Rectal smooth muscle tissue (tissue), 1 donor: ENCODE data around the gene SUSD5.
"Not testable (repeated sequence)": the region's sequence is repeated elsewhere in the genome, so short reads cannot be mapped to it uniquely, and the experiment has no call there.

Experiments
- H3K27ac ChIP-seq: one replicate; pipeline ENCODE4 v1.7.0; 2013; ENCODE audit warnings: low read depth, low read length, inconsistent platforms
- H3K27me3 ChIP-seq: one replicate; pipeline ENCODE4 v1.7.0; 2013; ENCODE audit warnings: low read length; ENCODE audit not compliant: control insufficient read depth, insufficient read depth
- H3K36me3 ChIP-seq: one replicate; pipeline ENCODE4 v1.7.0; 2013; ENCODE audit warnings: low read length; ENCODE audit not compliant: control insufficient read depth, insufficient read depth
- H3K4me1 ChIP-seq: one replicate; pipeline ENCODE4 v1.7.0; 2013; ENCODE audit warnings: low read length; ENCODE audit not compliant: control insufficient read depth, insufficient read depth
- H3K4me3 ChIP-seq: one replicate; pipeline ENCODE4 v1.7.0; 2013; ENCODE audit warnings: low read length
- H3K9ac ChIP-seq: one replicate; pipeline ENCODE4 v1.7.0; 2013; ENCODE audit warnings: low read length

Gene SUSD5

DNA sequence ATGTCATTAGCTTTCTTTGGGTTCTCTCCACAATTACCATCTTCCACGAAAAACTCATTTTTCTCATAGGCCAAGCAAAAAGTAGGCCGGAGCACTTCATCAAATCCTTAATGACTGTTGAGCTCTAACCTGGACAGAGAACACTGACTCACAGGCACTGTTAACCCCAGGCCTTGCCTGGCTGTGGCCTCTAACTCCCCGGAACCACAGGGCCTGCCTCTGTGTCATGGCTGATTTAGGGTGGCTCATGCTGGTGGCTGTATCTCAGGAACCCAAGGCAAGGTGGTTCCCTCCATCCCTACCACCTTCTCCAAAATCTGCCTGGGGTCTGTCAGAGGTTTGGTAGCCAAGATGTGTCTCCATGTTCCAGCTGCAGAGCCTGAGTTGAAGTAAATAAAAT, 101.1 kb downstream of the SUSD5 start:
- Histone ChIP-seq H3K4me1 (peaks cover 3% of the 10 kb centered on the region), H3K27me3 (no peaks in the 10 kb centered on the region), H3K27ac (no peak overlapping the region), H3K9ac (no peak overlapping the region), H3K4me3 (no peak overlapping the region), H3K36me3 (no peaks in the 10 kb centered on the region)

DNA sequence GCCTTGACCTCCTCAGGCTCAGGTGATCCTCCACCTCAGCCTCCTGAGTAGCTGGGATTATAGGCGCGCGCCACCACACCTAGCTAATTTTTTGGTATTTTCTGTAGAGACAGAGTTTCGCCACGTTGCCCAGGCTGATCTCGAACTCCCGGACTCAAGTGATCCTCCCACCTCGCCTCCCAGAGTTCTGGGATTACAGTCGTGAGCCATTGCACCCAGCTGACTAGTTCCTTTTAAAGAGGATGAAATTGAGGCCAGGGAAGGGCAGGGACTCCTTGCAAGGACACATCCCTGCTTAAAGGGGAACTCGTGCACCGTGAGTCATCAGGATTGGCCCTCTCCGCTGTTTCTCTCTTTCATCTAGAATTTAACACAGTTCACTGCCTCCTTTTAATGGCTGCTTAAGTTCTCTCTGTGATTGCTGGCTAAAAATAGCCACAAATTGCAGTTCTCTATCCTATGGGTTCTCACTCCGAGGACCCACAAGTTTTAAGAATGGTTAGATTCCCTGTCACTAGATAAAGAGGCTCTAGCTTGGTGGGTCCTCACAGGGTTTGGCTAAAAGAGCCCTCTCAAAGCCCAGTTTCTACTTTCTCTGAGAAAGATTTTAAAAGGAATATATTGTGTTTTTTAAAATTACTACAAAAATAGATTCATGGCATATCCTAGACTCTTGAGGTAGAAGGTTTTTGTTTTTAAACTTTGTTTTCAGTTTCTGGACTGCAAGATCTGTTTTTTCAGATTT, 103.4 kb downstream of the SUSD5 start:
- H3K4me1 ChIP-seq: peaks cover 3% of the 10 kb centered on the region
- H3K9ac ChIP-seq: no peak overlapping the region
- H3K27ac ChIP-seq: peak overlapping the region; percentile 98
- no peaks in the 10 kb centered on the region for H3K27me3 ChIP-seq
- H3K4me3 ChIP-seq: peak overlapping the region; percentile 98
- H3K36me3 ChIP-seq: no peaks in the 10 kb centered on the region

DNA sequence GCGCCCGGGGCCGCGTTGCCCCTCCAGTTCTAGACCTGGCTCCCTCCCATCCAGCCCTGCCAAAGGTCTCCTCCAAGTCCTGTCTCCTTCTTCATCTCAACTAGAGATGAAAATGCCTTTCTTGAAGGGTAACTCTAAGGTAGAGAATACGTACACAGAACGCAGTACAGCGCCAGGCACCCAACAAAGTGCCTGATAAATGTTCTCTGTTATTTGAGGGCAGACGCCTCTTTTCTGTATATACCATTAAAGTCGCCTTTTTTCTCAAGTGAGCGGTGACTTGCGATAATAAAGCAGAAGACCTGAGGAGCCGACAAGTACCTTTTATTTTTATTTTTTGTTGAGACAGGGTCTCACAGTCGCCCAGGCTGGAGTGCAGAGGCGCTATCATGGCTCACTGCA, 104.0 kb downstream of the SUSD5 start:
- Histone ChIP-seq H3K9ac (no peak overlapping the region), H3K27ac (peak overlapping the region; percentile 98), H3K27me3 (no peaks in the 10 kb centered on the region), H3K4me3 (peak overlapping the region; percentile 98), H3K4me1 (peaks cover 3% of the 10 kb centered on the region), H3K36me3 (no peaks in the 10 kb centered on the region)

DNA sequence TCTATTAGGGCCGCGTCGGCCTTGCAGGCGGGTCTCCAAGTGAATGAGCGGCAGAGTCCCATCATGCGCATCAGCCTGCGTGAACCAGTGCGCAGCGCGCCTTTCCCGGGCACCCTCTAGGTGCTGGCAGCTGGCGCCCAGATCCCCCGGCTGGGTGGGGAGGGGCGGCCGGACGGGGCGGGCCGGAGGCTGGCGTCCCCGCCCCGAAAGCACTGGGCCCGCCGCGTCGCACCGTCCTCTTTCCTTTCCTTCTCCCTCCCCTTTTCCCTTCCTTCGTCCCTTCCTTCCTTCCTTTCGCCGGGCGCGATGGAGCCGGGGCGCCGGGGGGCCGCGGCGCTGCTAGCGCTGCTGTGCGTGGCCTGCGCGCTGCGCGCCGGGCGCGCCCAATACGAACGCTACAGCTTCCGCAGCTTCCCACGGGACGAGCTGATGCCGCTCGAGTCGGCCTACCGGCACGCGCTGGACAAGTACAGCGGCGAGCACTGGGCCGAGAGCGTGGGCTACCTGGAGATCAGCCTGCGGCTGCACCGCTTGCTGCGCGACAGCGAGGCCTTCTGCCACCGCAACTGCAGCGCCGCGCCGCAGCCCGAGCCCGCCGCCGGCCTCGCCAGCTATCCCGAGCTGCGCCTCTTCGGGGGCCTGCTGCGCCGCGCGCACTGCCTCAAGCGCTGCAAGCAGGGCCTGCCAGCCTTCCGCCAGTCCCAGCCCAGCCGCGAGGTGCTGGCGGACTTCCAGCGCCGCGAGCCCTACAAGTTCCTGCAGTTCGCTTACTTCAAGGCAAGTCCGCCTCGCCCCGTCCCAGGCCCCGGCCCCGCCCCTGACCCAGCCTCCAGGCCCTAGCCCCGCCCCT, 104.6 kb downstream of the SUSD5 start, which contains the start of gene CRTAP:
Gene CRTAP, plus strand, starts transcription at position 243 of the 850 bp plus-strand sequence. Its CDS starts 64 bp downstream, at position 307.
- Histone ChIP-seq H3K4me1 (peaks cover 3% of the 10 kb centered on the region), H3K27ac (peak within 1 kb of the TSS; percentile 98), H3K9ac (peak within 1 kb of the TSS; percentile 90), H3K4me3 (peak within 1 kb of the TSS; percentile 98), H3K27me3 (no peaks in the 10 kb centered on the region), H3K36me3 (no peaks in the 10 kb centered on the region)

DNA sequence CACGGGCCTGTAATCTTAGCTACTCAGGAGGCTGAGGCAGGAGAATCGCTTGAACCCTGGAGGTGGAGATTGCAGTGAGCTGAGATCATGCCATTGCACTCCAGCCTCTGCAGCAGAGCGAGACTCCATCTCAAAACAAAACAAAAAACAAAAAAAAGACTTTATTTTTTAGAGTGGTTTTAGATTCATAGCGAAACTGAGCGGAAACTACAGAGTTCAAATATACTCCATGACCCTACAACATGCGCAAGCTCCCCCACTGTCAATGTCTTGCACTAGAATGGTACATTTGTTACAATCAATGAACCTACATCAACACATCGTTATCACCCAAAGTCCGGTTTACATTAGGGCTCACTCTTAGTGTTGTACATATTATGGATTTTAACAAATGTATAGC, 107.0 kb downstream of the SUSD5 start:
- Histone ChIP-seq H3K9ac (no peak overlapping the region), H3K36me3 (no peaks in the 10 kb centered on the region), H3K27ac (no peak overlapping the region), H3K4me3 (no peak overlapping the region), H3K4me1 (peaks cover 3% of the 10 kb centered on the region), H3K27me3 (no peaks in the 10 kb centered on the region)

DNA sequence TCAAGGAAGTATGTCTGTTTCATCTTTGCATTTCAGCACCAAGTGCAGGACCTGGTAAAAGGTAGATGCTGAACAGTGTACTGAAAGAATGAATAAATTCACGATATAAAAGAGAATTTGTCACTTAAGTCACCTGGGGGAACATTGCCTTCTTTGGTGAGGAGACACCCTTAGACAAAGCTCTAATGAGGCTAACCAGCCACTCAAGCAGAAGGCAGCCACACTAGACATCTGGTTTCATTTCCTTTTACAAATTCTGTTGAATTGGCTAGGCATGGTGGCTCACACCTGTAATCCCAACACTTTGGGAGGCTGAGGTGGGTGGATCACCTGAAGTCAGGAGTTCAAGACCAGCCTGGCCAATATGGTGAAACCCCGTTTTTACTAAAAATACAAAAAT, 111.8 kb downstream of the SUSD5 start:
- H3K27ac ChIP-seq, H3K4me1 ChIP-seq, H3K4me3 ChIP-seq, H3K9ac ChIP-seq, H3K27me3 ChIP-seq, H3K36me3 ChIP-seq: not testable (repeated sequence)

DNA sequence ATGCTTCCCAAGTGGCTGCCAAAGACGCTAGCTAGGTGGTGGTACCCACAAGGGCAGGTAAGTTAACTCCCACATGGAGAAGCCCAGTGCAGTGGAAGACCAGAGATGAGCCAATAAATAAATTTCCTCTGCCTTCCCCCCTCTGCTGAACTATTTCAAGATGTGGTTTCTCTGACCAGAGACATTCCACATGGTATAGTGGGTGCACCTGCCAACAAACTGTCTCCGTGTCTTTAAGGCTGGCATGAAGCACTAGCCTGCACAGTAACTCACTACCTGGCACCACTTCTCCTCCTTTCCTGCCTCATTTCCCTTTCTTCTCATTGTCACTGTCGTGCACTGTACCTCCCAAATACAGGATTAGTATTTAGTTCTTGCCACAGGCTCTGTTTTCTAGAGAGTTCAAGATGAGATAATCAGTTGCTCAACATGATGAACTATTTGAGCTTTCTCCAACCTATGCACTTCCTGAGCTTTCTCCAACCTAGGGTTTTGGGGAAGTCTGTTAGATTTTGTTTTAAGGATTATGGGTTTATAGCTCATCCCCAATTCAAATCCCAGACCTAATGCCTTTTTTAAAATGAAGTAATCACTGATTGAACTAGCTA, 113.2 kb downstream of the SUSD5 start:
- Histone ChIP-seq H3K36me3 (no peaks in the 10 kb centered on the region), H3K27me3 (no peaks in the 10 kb centered on the region), H3K4me1 (no peaks in the 10 kb centered on the region), H3K4me3 (no peak overlapping the region), H3K9ac (no peak overlapping the region), H3K27ac (no peak overlapping the region)

DNA sequence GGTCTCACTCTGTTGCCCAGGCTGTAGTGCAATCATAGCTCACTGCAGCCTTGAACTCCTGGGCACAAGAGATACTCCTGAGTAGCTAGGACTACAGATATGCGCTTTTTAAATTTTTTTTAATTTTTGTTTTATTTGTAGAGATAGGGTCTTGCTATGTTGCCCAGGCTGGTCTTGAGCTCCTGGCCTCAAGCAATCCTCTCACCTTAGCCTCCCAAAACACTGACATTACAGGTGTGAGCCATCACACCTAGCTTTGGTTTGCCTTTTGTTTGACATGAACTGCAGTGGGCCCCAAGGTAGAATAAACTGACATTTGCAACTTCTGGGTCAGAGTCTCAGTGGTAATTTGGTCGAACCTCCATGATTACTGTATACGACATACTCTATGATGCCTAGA, 113.8 kb downstream of the SUSD5 start:
- H3K9ac ChIP-seq: no peak overlapping the region
- no peak overlapping the region for H3K27ac ChIP-seq
- no peaks in the 10 kb centered on the region for H3K27me3 ChIP-seq
- H3K36me3 ChIP-seq: no peaks in the 10 kb centered on the region
- H3K4me3 ChIP-seq: no peak overlapping the region
- H3K4me1 ChIP-seq: no peaks in the 10 kb centered on the region

DNA sequence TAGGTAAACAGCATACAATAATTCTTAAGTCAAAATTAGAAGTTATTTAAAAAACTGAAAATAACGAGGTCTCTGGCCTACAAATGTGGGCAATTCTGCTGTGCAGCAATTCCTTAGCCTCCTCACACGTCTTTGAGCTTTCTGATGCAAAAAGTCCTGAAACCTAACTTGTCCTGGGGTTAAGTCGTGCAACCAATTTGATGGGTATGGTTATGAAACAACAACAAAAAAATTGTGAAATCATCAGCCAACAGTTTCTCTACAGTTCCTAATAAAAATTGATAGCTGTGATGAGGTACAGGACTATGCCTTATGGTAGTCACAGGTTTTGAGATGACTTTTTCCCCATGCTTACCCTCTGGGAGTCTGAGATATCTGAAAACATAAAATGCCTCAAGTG, 115.1 kb downstream of the SUSD5 start:
- Histone ChIP-seq H3K36me3 (no peaks in the 10 kb centered on the region), H3K27me3 (no peaks in the 10 kb centered on the region), H3K27ac (no peak overlapping the region), H3K9ac (no peak overlapping the region), H3K4me1 (no peaks in the 10 kb centered on the region), H3K4me3 (no peak overlapping the region)

DNA sequence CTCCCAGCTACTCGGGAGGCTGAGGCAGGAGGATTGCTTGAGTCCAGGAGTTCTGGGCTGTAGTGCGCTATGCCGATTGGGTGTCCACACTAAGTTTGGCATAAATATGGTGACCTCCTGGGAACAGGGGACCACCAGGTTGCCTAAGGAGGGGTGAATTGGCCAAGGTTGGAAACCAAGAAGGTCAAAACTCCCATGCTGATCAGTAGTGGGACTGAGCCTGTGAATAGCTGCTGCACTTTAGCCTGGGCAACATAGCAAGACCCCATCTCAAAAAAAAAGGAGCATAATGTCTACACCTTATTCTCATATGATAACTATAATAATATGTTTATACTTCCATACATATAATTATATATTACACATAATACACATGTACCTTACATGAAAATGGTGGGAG, 115.6 kb downstream of the SUSD5 start:
- H3K4me1 ChIP-seq: no peaks in the 10 kb centered on the region
- H3K27me3 ChIP-seq: no peaks in the 10 kb centered on the region

DNA sequence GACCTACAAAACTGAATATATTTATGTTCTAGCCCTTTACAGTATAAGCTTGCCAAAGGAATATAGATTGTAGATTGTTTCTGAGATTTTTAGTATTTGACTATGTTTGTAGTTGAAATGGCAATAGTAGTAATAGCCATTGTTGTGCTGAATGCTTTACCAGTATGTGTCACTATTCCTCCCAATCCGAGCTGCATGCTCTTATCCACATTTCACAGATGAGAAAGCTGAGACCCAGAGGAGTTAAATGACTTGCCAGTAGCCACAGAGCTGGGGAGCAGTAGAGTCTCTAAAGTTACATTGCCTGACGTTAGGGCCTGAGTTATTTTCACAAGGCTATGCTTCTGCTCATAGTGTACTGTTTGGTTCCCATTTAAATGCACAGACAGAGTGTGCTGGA, 118.4 kb downstream of the SUSD5 start:
- Histone ChIP-seq H3K27ac (no peak overlapping the region), H3K36me3 (no peaks in the 10 kb centered on the region), H3K4me3 (no peak overlapping the region), H3K27me3 (no peaks in the 10 kb centered on the region), H3K9ac (no peak overlapping the region), H3K4me1 (peaks cover 2% of the 10 kb centered on the region)

More for the DNA sequence above, 115.6 kb downstream of the SUSD5 start:
- Histone ChIP-seq H3K9ac (no peak overlapping the region), H3K4me3 (no peak overlapping the region), H3K36me3 (no peaks in the 10 kb centered on the region), H3K27ac (no peak overlapping the region)
